Jurkat, Clone E6-1 (cell line): ENCODE results near the gene DNAH12.
"Not testable (repeated sequence)": the region's sequence is repeated elsewhere in the genome, so short reads cannot be mapped to it uniquely, and the experiment has no call there.

Experiments used
- DNase-seq: peaks from one replicate; pipeline ENCODE4 v3.0.0-alpha.2; 2011; ENCODE audit warnings: low read depth, low spot score
- H3K4me3 ChIP-seq: 2 replicates; pipeline ENCODE4 v1.5.1; 2011; ENCODE audit warnings: mild to moderate bottlenecking, low read length, control low read depth, moderate library complexity

Gene DNAH12

DNA sequence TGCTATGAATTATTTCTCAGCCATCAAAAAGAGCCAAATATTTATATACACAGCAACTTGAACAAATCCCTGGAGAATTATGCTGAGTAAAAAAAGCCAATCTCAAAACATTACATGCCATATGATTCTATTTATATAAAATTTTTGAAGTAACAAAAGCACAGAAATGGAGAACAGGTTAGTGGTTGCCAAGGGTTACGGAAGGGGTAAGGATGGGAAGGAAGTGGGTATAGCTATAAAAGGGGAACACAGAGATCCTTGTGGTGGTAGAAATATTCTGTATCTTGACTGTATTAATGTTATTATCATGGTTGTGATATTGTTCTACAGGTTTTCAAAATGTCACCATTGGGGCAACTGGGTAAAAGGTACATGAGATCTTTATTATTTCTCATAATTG lies 189.4 kb downstream of the DNAH12 start:
- peak; percentile 41 for DNase-seq

DNA sequence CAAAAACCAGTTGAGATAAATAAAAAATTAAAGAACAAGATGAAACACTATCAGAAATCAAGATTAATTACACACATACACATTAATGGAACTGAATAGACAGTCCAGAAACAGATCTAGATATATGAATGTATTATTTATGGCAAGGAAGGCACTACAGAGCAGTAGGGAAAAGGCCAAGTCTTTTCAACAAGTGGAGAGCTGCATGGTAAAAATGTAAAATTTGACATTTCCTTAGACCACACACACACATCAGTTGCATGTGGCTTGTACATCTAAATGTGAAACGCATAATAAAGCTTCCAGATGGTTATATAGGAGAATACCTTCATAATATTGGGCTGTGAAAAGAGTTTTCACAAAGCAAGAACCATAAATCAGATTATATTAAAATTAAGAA lies 193.9 kb downstream of the DNAH12 start:
- no peak for DNase-seq
- H3K4me3 ChIP-seq = no peak overlapping the region

More for the DNA sequence above, 189.4 kb downstream of the DNAH12 start:
- no peak overlapping the region for H3K4me3 ChIP-seq

- H3K4me3 ChIP-seq, DNase-seq: not testable (repeated sequence)
These were observed 205.0 kb downstream of the DNAH12 start for GRCh38 chr3:57339071-57339642.

- DNase-seq, H3K4me3 ChIP-seq: not testable (repeated sequence)
These were observed 205.7 kb downstream of the DNAH12 start for GRCh38 chr3:57338272-57339070.

GRCh38 chr3:57335283-57335938 lies 208.7 kb downstream of the DNAH12 start:
- no peak overlapping the region for H3K4me3 ChIP-seq
- no peak for DNase-seq

GRCh38 chr3:57331078-57331610 lies 213.0 kb downstream of the DNAH12 start:
- DNase-seq = no peak
- no peak overlapping the region for H3K4me3 ChIP-seq

- DNase-seq, H3K4me3 ChIP-seq: not testable (repeated sequence)
These were observed 217.6 kb downstream of the DNAH12 start for GRCh38 chr3:57326498-57326897.

DNA sequence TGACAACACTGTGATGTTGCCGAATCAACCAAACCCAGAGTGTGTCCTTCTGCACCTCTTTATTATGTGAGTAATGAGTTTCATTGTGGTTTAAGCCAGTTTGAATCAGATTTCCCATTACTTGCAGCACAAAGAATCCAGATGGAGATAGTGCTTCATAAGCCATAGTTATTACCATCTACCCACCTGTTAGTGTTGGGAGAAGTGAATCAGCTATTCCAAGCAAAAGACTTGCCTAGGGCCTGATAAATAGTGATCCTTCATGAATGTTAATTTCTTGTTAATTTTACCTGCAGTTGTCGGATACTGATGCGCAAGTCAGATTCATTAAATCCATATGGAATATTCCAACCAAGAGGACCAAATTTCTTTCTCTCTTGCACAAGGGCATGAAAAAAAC lies 229.9 kb downstream of the DNAH12 start:
- no peak for DNase-seq
- no peak overlapping the region for H3K4me3 ChIP-seq

- no peak for DNase-seq
- H3K4me3 ChIP-seq = no peak overlapping the region
These were observed 234.3 kb downstream of the DNAH12 start for GRCh38 chr3:57309769-57310360.

GRCh38 chr3:57303520-57303919 lies 240.6 kb downstream of the DNAH12 start:
- H3K4me3 ChIP-seq, DNase-seq: not testable (repeated sequence)

DNA sequence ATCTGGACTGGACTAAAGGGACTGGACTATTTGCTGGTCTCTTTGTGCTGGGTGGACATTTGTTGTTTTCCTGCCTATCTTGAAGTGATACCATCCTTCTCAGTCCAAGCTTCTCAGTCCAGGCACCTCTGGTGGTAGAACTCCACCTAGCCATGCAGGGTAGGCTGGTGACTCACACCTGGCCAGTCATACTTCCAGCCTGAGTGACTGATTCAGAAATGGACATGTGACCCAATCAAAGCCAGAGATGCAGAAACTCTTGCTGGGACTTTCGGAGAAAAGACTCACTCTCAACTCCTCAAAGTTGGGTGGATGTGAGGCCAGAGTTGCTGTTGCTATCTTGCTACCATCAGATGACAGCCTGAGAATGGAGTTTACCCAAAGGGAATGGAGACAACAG lies 246.1 kb downstream of the DNAH12 start:
- no peak for DNase-seq
- no peak overlapping the region for H3K4me3 ChIP-seq

GRCh38 chr3:57292897-57293526 lies 251.1 kb downstream of the DNAH12 start:
- DNase-seq = no peak
- no peak overlapping the region for H3K4me3 ChIP-seq

DNA sequence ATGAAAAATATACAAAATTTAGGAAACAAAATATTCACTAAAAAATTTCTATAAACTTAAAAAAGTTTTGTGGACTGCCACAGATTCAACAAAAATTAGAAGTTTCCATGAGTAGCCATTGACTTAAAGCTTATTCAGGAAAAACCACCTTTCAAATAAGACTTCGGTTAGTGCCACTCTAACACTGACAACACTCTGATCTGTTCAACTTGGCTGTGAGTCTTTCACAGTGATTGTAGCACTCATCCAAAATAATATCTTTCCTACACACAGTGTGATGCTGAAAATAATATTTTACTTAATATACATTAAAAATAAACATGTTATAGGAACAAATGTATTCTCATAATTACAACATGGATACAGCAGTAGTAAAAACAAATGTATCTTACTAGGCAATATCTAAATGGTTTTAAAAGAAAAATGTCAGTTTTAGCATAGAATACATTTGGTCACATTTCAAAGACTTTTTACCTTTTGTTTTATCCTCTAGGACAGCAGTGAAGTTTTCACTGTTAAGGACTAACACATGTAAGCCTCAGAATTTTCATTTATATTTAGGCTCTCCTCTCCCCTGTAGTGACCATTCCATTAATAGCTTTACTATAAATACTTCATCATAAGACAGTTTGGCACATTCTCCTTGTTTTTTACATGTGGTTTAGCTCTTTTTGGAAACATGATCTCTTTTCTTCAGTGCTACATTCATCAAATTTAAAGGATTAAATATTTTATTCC lies 251.8 kb downstream of the DNAH12 start, which contains the start of gene ASB14:
TSS of gene ASB14 (minus strand) at position 527 of the 738 bp plus-strand sequence. CDS start 652 bp downstream, outside the sequence.
- no peak for DNase-seq
- H3K4me3 ChIP-seq = no peak within 1 kb of the TSS

DNA sequence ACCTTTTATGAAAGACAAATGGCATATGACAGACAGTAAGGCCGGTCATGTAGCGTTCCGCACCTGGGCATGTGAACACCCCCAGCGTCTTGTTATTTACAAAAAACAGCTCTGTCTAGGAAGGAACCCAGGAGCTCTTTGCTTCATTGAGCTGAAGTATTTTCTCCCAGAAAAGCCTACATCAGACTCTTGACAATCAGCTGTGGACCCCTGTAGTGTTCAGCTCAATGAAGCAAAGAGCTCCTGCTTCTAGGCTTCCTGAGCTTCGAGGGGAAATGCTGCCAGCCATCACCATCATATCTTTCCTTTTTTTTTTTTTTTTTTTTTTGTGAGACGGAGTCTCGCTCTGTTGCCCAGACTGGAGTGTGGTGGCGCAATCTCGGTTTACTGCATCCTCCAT lies 255.7 kb downstream of the DNAH12 start:
- H3K4me3 ChIP-seq = no peak overlapping the region
- DNase-seq = no peak

DNA sequence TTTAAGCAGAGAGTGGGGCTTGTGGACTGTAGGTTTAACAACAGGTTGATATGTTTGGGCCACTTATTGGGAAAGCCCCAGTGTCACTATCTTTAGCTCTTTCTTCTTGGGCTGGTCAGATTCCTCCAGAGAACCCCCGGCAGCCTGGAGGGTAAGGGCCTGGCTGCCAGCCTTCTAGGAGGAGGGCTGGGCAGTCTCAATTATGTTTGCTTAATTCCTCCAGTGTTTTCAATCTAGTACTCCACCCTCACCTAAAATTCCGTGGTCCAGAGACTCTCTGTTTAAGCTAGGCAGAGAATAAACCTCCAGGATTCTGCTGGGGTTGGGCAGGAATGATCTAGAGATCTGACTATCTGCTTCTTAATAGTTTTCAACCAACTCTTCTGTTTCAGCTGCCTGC lies 256.9 kb downstream of the DNAH12 start:
- no peak for DNase-seq
- no peak overlapping the region for H3K4me3 ChIP-seq

DNA sequence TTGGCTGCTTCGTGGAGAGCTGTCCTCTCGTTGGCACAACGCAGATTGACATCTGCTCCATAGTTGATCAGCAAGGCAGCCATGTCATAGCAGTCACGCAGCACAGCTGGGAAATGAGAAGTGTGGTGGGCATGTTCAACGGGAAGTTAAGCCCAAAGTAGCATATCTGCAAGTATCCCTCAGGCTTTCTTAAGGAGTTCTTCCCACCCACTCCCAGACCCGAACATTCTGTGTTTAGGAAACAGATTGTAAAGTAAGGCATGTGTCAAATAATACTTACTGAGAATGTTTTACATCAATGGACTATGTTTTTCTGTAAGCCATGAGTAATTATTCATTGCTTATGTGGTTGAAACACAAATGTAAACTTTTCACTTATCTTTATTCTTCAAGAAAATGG lies 260.8 kb downstream of the DNAH12 start:
- H3K4me3 ChIP-seq = no peak overlapping the region
- no peak for DNase-seq

DNA sequence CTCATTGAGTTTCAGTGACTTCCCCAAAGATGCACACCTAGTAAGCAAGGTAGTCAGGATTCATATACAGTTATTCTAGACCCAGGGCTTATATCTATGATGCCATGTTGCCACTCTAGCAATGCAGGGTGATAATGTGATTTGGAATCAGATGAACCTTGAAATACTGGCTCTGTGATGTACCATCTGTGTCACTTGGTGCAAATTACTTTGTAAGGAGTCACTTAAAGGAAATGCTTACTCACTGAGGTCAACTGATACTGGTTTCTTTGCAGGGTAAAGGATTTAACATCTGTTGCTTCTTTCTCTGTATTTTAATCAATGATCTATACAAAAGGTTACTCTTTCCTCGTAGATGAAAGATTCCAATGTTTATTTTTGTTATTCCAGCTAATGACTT lies 262.4 kb downstream of the DNAH12 start:
- no peak overlapping the region for H3K4me3 ChIP-seq
- peak; percentile 35 for DNase-seq

DNA sequence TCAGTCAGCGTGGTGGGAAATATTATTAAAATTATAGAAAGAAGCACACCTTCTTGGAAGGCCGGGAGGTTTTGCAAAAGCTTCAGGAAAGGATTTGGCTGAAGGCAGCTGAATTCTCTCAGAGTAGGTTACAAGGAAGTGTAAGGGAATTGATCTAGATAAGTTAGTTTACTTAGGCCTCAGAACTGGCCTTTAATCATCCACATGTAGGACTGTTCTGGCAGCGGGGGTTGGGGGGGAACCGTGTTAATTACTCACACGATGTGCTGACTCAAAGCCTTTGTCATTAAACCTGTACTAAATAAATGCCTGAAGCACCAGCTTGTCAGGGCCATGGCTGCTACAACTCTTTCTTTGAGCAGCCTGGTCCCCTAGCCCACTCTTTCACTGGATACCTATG lies 264.5 kb downstream of the DNAH12 start:
- no peak for DNase-seq
- H3K4me3 ChIP-seq = no peak overlapping the region

DNA sequence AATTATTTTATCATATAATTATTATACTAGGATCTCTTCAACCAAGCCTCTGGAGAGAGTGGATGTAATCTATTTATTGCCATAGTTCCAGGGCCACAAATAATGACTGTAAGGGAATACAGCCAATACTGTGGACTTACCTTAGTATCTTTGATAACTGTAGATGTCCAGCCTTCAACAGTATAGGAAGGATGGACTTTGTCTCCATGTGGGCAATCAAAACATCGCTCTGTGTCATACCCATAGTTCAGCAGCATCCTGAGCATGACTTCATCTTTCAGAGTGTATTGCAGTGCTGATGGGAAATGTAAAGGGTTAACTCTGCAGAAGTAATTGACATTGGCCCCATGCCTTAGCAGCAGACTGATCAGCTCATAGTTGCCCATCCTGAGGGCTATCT lies 265.9 kb downstream of the DNAH12 start:
- H3K4me3 ChIP-seq = no peak overlapping the region
- no peak for DNase-seq
